Measurements from ENCODE around the gene RAP1GAP2.

Gene RAP1GAP2

GRCh38 chr17:2867441-2868424 lies 71.5 kb downstream of the RAP1GAP2 start:
- TF ChIP-seq ZFX (IDR thresholded peaks at IDR 0.05), result no peak
- no peak for TF ChIP-seq CTCF (conservative IDR thresholded peaks at IDR 0.05)
- no peak overlapping the region for H3K27ac ChIP-seq

- no peak for TF ChIP-seq CTCF (conservative IDR thresholded peaks at IDR 0.05)
- TF ChIP-seq ZFX (IDR thresholded peaks at IDR 0.05), result no peak
- H3K27ac ChIP-seq, result no peak overlapping the region
These were observed 73.4 kb downstream of the RAP1GAP2 start for GRCh38 chr17:2869604-2870003.

DNA sequence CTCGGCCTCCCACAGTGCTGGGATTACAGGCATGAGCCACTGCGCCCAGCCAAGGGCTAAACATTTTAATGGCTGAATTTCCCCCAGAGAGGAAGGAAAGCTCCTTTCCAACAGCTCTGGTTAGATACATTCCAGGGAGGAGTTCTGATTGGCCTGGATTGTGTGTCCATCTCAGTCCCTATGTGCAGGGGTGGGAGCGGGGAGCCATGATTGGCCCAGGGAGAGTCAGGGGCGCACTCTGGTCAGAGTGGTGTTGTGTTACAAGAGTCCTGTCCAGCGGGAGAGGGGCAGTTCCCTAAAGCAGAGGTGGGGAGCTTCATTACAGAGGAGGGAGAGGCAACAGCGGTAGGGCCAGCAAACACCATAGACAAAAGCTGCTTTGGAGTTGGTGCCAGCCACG lies 75.0 kb downstream of the RAP1GAP2 start:
- TF ChIP-seq ZFX (IDR thresholded peaks at IDR 0.05) (no peak), CTCF (conservative IDR thresholded peaks at IDR 0.05) (no peak)

GRCh38 chr17:2871720-2872119 lies 75.5 kb downstream of the RAP1GAP2 start:
- no peak for TF ChIP-seq CTCF (conservative IDR thresholded peaks at IDR 0.05)
- TF ChIP-seq ZFX (IDR thresholded peaks at IDR 0.05), result no peak
- no peak overlapping the region for H3K27ac ChIP-seq

More for the DNA sequence above, 75.0 kb downstream of the RAP1GAP2 start:
- no peak overlapping the region for H3K27ac ChIP-seq

- TF ChIP-seq ZFX (IDR thresholded peaks at IDR 0.05) (no peak), CTCF (conservative IDR thresholded peaks at IDR 0.05) (no peak)
- H3K27ac ChIP-seq, result no peak overlapping the region
These were observed 76.0 kb downstream of the RAP1GAP2 start for GRCh38 chr17:2872282-2872681.

DNA sequence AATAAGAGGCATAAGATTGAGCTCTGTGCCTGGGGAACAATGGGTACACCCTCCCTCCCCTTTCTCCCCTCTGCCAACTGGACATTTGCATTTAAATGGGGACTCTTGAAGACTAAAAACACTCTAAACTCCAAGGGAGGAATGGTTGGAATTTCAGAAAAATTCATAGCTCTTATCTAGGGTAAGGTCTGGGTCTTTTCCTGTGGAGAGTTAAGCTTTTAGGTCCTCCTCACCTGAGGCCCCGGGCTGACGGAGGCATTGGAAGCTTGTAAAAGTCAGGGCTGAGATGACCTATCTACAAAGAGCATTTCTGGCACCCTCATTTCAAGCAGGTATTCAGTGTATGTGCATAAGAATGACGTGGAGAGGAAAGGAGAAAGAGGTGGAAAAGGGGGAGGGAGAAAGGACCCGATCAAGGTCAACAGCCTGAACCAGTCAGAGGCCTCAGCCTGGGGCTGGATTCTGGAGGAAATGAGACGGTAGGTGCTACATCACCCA lies 78.0 kb downstream of the RAP1GAP2 start:
- TF ChIP-seq CTCF (conservative IDR thresholded peaks at IDR 0.05) (no peak), ZFX (IDR thresholded peaks at IDR 0.05) (no peak)
- no peak overlapping the region for H3K27ac ChIP-seq

DNA sequence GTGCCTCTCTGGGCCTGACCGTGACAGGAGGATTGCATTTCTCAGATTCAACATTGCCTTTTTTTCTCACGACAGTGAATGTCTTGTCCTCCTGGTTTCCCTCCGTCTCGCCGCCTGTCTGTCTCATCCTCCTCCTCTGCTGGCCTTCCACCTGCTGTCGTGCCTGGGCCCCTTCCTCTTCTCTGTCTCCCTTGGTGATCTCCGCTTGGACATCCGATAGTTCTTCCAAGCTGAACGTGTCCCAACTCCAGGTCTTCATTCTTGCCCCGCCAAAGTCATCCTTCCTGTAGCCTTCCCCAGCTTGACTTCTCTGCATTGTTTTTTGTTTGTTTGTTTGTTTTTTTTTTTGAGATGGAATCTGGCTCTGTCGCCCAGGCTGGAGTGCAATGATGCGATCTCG lies 79.4 kb downstream of the RAP1GAP2 start:
- TF ChIP-seq CTCF (conservative IDR thresholded peaks at IDR 0.05) (no peak), ZFX (IDR thresholded peaks at IDR 0.05) (no peak)
- H3K27ac ChIP-seq, result no peak overlapping the region

All from C4-2B (cell line).